D721Med (cell line): ENCODE results near the gene CD300LD.

Source experiments
- DNase-seq: peaks from one replicate; pipeline ENCODE4 v3.0.0; 2011; ENCODE audit warnings: low spot score; ENCODE audit not compliant: insufficient read length
- FAIRE-seq: peaks from 2 replicates; lab custom pipeline; 2011; peaks lifted over from hg19 to GRCh38; lab: Jason Lieb, UNC
- TF ChIP-seq, protein P1 (sequence below): IDR thresholded peaks from 2 replicates; pipeline ENCODE4 v1.5.1; 2012; ENCODE audit warnings: mild to moderate bottlenecking, control low read depth; ENCODE audit not compliant: insufficient read depth; ENCODE audit errors: missing control alignments

Gene CD300LD

DNA sequence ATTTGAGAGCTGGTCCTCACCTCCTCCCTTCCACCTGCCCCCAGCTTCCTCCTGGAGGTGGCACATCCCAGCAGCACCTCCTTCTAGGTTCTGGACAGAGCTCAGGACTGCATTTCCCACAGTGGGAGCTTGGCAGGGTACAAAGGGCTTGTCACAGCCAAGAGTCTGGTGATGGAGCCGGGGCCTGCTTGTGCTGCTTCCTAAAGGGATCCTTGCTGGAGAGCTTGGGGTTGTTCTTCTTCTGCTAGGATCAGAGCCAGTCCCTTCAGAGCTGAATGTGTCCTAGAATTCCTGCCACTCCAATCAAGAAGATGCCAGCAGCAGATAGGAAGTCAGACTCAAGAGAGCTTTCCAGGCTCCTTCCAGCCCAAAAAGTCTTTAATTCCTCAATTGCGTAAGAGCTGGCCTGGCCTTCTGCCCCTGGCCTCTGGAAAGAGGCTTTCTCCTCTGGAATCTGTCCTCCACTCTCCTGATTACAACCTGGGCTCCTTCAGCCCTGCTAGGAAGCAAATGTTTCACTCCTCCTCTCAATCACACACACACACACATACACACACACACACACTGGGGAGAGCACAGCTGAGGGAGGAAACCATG, 27.1 kb upstream of the CD300LD start:
- no peak for FAIRE-seq
- TF ChIP-seq, protein P1, sequence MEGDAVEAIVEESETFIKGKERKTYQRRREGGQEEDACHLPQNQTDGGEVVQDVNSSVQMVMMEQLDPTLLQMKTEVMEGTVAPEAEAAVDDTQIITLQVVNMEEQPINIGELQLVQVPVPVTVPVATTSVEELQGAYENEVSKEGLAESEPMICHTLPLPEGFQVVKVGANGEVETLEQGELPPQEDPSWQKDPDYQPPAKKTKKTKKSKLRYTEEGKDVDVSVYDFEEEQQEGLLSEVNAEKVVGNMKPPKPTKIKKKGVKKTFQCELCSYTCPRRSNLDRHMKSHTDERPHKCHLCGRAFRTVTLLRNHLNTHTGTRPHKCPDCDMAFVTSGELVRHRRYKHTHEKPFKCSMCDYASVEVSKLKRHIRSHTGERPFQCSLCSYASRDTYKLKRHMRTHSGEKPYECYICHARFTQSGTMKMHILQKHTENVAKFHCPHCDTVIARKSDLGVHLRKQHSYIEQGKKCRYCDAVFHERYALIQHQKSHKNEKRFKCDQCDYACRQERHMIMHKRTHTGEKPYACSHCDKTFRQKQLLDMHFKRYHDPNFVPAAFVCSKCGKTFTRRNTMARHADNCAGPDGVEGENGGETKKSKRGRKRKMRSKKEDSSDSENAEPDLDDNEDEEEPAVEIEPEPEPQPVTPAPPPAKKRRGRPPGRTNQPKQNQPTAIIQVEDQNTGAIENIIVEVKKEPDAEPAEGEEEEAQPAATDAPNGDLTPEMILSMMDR: no peak
- DNase-seq: no peak

DNA sequence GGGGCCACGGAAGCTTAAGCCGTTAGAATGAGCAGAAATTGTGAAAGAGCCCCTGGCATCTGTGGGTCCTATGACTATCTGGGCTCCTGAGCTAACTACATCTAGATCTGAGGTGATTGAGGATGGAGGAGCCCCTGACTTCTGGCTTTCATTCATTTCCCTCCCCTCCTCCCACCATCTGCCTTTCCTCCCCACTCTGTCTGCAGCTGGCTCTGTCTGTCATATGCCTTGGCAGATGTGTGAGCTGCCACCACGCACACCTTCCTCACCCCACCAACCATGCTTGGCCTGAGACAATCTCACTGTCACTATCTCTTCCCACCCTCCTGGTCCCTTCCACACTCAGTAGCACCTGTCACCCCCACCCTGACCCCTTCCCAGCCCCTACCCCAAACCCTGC, 26.4 kb upstream of the CD300LD start:
- FAIRE-seq: no peak
- TF ChIP-seq, protein P1: no peak

DNA sequence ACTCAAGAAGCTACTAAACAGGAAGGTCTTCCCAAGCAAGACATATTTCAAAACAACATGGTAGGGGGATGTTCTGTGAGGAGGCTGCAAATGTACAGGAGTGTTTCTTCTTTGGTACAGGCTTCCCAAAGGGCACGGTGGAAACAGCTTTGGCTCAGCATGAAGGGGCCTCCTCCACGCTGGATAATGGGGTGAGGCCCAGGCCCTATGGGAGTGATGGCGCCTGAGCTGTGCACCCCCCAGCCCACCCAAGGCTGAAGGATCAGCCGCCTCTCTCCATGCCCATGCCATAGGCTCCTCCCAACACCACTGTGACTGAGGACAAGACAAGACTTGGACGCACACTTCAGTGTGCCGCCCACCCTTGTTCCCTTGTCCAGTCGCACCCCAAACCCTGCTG, 24.6 kb upstream of the CD300LD start:
- TF ChIP-seq, protein P1: no peak
- no peak for FAIRE-seq
- no peak for DNase-seq

More for the DNA sequence above, 26.4 kb upstream of the CD300LD start:
- no peak for DNase-seq

DNA sequence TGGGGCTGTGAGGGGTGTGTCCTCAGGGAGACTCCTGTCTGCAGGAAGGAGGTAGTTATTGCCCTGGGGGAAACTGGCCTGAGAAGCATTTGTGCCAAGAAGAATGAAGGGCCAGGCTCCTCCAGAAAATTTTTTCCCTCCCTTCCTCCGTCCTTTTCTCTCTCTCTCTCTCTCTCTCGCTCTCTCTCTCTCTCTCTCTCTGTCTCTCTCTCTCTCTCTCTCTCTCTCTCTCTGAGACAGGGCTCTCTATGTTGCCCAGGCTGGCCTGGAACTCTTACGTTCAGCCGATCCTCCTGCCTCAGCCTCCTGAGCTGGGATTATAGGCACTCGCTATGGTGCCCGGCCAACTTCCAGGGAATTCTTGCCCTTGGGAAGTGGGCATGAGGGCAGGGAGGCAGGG, 20.0 kb upstream of the CD300LD start:
- TF ChIP-seq, protein P1: no peak
- FAIRE-seq: no peak
- DNase-seq: no peak

DNA sequence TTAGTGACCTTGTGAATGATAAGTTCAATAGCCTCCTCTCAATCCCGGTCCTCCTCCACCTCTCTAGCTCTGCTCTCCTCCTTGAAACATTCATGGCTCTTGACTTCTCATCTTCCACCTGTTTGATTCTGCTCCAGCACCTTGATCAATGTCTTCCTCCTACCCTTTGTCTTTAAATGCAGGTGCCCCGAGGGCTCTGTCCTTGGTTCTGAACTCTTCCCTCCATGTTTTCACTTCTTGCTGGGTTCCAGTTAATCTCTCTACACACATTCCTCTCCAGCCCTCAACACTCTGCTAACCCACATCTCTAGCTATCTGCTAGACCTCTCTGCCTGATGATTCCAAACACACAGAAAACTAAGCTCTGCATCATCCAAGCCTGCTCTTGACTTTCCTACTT, 18.0 kb upstream of the CD300LD start:
- TF ChIP-seq, protein P1: no peak
- FAIRE-seq (no peak), DNase-seq (no peak)

DNA sequence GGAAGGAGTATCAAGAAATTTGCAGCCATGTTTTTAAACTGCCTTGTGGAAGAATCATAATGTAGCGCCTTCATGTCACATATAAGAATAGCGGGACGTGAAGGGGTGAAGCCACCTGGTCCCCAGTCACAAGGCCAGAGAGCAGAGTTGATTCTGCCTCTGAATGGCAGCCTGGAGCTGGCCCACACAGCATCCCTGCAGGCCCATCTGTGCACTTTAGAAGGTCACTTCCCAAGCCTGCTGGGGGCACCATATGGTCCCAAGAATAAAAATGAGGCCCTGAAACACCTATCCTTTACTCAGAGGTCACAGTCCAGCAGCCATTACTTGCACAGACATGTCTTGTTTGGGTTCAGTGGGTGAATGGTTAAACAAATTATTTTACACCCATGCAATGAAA, 16.4 kb upstream of the CD300LD start:
- TF ChIP-seq, protein P1: no peak
- no peak for DNase-seq
- FAIRE-seq: no peak

DNA sequence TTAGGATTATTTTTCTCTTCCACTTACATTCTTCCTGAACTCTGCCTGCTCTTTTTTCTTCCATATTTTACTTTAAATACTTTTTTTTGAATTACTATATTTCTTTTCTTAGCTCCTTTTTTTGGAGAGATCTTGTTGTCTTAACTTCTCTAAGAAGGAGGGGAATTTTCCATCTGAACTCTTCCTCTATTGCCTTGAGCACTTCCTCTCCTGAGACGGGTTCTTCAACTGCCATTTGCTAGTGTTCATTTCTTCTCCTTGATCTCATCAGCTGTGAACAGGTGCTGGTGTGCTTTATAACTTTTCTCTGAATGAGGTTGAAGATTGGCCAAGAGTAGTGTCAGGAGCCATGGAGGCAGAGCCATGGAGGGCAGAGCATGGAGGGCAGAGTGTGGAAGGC, 15.1 kb upstream of the CD300LD start:
- no peak for DNase-seq

More for the DNA sequence above, 15.1 kb upstream of the CD300LD start:
- no peak for FAIRE-seq
- TF ChIP-seq, protein P1: no peak
